ENCODE data around the gene CDH22.

DNA sequence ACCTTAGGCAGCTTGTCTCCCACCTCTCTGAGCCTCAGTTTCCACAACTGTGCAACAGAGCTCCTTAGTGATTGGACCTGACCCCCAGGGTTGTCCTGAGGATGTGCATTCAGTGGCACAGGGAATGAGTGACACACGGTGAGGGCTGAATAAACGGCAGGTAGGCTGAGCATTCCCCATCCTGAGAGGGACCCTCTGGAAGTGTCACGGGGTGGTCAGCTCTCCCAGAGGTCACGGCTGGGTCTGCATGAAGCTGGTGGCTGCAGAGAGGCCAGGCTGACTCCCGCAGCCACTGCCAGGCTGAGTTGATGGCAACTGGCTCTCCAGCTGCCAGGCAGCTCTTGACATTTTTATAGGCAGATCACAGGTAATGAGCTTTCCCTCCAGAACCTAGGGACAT lies 147.6 kb downstream of the CDH22 start:
- TF ChIP-seq, protein P1, sequence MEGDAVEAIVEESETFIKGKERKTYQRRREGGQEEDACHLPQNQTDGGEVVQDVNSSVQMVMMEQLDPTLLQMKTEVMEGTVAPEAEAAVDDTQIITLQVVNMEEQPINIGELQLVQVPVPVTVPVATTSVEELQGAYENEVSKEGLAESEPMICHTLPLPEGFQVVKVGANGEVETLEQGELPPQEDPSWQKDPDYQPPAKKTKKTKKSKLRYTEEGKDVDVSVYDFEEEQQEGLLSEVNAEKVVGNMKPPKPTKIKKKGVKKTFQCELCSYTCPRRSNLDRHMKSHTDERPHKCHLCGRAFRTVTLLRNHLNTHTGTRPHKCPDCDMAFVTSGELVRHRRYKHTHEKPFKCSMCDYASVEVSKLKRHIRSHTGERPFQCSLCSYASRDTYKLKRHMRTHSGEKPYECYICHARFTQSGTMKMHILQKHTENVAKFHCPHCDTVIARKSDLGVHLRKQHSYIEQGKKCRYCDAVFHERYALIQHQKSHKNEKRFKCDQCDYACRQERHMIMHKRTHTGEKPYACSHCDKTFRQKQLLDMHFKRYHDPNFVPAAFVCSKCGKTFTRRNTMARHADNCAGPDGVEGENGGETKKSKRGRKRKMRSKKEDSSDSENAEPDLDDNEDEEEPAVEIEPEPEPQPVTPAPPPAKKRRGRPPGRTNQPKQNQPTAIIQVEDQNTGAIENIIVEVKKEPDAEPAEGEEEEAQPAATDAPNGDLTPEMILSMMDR (IDR thresholded peaks at IDR 0.05 in 4 of 5, conservative IDR thresholded peaks at IDR 0.05 in 1 of 5) = no peak
- TF ChIP-seq POLR2A (IDR thresholded peaks at IDR 0.05) = no peak
